H1 (cell line): Measurements from ENCODE around the gene RNMT. TPM values are rescaled to one million over a fixed set of nuclear protein-coding genes. Genes with fewer than 3 reads are reported as not detected.

Experiments used
- CTCF ChIA-PET: fragments of 300-600 bp; sonication (Branson Sonifier 250); formaldehyde crosslinking; loops from one replicate; lab custom pipeline; 2021; ENCODE audit not compliant: partially characterized antibody; lab: Charles Lee
- POLR2A ChIA-PET: fragments of 300-600 bp; sonication (Branson Sonifier 250); formaldehyde crosslinking; loops from one replicate; lab custom pipeline; 2021; ENCODE audit warnings: inconsistent platforms; ENCODE audit not compliant: partially characterized antibody; lab: Charles Lee
- DNase-seq, 2 experiments: peaks; one replicate each; pipeline versions ENCODE4 v3.0.0 to v3.0.0-alpha.2; 2010 to 2022; ENCODE audit warnings: low spot score in 2 of 2, low read depth in 1 of 2, mixed read lengths in 1 of 2
- FAIRE-seq: peaks from 2 replicates; lab custom pipeline; 2011; peaks lifted over from hg19 to GRCh38; lab: Jason Lieb, UNC
- H2AFZ ChIP-seq: 2 replicates; pipeline ENCODE4 v1.8.1; 2012; ENCODE audit warnings: low read length, inconsistent platforms
- H2AK5ac ChIP-seq: 2 replicates; pipeline ENCODE4 v1.6.1; 2013; ENCODE audit warnings: low read depth, low read length
- H2BK120ac ChIP-seq: replicated peaks from 2 replicates; pipeline ENCODE3; 2013; ENCODE audit warnings: low read depth, low read length, inconsistent platforms
- H2BK12ac ChIP-seq: 2 replicates; pipeline ENCODE4 v1.6.1; 2013; ENCODE audit warnings: low read depth, low read length
- H2BK15ac ChIP-seq: 2 replicates; pipeline ENCODE4 v1.6.1; 2013; ENCODE audit warnings: low read length
- H2BK20ac ChIP-seq: 2 replicates; pipeline ENCODE4 v1.6.1; 2013; ENCODE audit warnings: low read length
- H2BK5ac ChIP-seq: 2 replicates; pipeline ENCODE4 v1.6.1; 2013; ENCODE audit warnings: low read depth, low read length
- H3K14ac ChIP-seq: 2 replicates; pipeline ENCODE4 v1.6.1; 2013; ENCODE audit warnings: inconsistent platforms; ENCODE audit not compliant: insufficient read length
- H3K18ac ChIP-seq: 2 replicates; pipeline ENCODE4 v1.6.1; 2013; ENCODE audit warnings: low read length; ENCODE audit errors: extremely low read depth
- H3K23ac ChIP-seq: 2 replicates; pipeline ENCODE4 v1.6.1; 2013; ENCODE audit warnings: inconsistent platforms; ENCODE audit not compliant: insufficient read length
- H3K23me2 ChIP-seq: 2 replicates; pipeline ENCODE4 v1.6.1; 2013; ENCODE audit warnings: low read depth, low read length
- H3K27ac ChIP-seq: 2 replicates; pipeline ENCODE4 v1.6.1; 2011; ENCODE audit warnings: low read depth, low read length, inconsistent platforms
- H3K27me3 ChIP-seq, 4 experiments: replicated peaks in 1 of 4; 1 replicate in 1 of 4; 2 replicates in 3 of 4; pipeline versions ENCODE4 v1.6.1 to v1.8.1; 2011 to 2013; ENCODE audit warnings: low read length in 3 of 4, mild to moderate bottlenecking in 3 of 4, inconsistent platforms in 2 of 4, mixed read lengths in 2 of 4, moderate library complexity in 1 of 4; ENCODE audit not compliant: control insufficient read depth in 3 of 4, insufficient read depth in 3 of 4; ENCODE audit errors: extremely low read depth in 1 of 4
- H3K36me3 ChIP-seq, 4 experiments: 2 replicates each; pipeline versions ENCODE4 v1.6.1 to v1.8.1; 2011 to 2013; ENCODE audit warnings: mild to moderate bottlenecking in 4 of 4, low read length in 3 of 4, moderate library complexity in 2 of 4, control low read depth in 1 of 4, inconsistent platforms in 1 of 4; ENCODE audit not compliant: insufficient read depth in 4 of 4, control insufficient read depth in 2 of 4
- H3K4ac ChIP-seq: replicated peaks from 2 replicates; pipeline ENCODE3; 2013; ENCODE audit warnings: low read length, low read depth, mixed read lengths, inconsistent platforms; ENCODE audit not compliant: insufficient read length
- H3K4me1 ChIP-seq, 4 experiments: replicated peaks in 1 of 4; 1 replicate in 1 of 4; 2 replicates in 3 of 4; pipeline versions ENCODE4 v1.6.1 to v1.8.1; 2011 to 2013; ENCODE audit warnings: low read length in 3 of 4, inconsistent platforms in 2 of 4, mixed read lengths in 1 of 4; ENCODE audit not compliant: insufficient read depth in 4 of 4, control insufficient read depth in 3 of 4
- H3K4me2 ChIP-seq, 2 experiments: 2 replicates each; pipeline versions ENCODE4 v1.6.1 to v1.8.1; 2011 to 2013; ENCODE audit warnings: low read depth in 2 of 2, low read length in 2 of 2, control low read depth in 1 of 2, inconsistent platforms in 1 of 2, mild to moderate bottlenecking in 1 of 2; ENCODE audit not compliant: insufficient read depth in 1 of 2
- H3K4me3 ChIP-seq, 4 experiments: fragments of 200-600, 300-600 bp in 1 of 4; sonication (generic), shearing (Covaris generic), sonication (Bioruptor Twin) in 1 of 4; 2 replicates each; pipeline versions ENCODE4 v1.5.1 to v1.8.1; 2011 to 2016; ENCODE audit warnings: low read length in 4 of 4, low read depth in 3 of 4, control low read depth in 2 of 4, inconsistent platforms in 2 of 4, mild to moderate bottlenecking in 2 of 4, mixed read lengths in 1 of 4, moderate library complexity in 1 of 4; ENCODE audit not compliant: insufficient read depth in 2 of 4; ENCODE audit errors: extremely low read depth in 1 of 4
- H3K56ac ChIP-seq: replicated peaks from 2 replicates; pipeline ENCODE3; 2013; ENCODE audit warnings: low read depth, mild to moderate bottlenecking, mixed read lengths, low read length, inconsistent platforms; ENCODE audit not compliant: insufficient read length
- H3K79me1 ChIP-seq: 2 replicates; pipeline ENCODE4 v1.6.1; 2013; ENCODE audit warnings: low read depth, low read length, control low read depth
- H3K79me2 ChIP-seq, 2 experiments: 2 replicates each; pipeline versions ENCODE4 v1.6.1 to v1.8.1; 2012 to 2013; ENCODE audit warnings: low read length in 2 of 2, mild to moderate bottlenecking in 2 of 2, inconsistent platforms in 1 of 2; ENCODE audit not compliant: insufficient read depth in 2 of 2, control insufficient read depth in 1 of 2
- H3K9ac ChIP-seq, 4 experiments: replicated peaks in 1 of 4; 1 replicate in 1 of 4; 2 replicates in 3 of 4; pipeline versions ENCODE4 v1.6.1 to v1.8.1; 2011 to 2013; ENCODE audit warnings: low read depth in 3 of 4, low read length in 3 of 4, control low read depth in 2 of 4, mild to moderate bottlenecking in 2 of 4, moderate library complexity in 2 of 4, inconsistent platforms in 1 of 4; ENCODE audit errors: extremely low read depth in 1 of 4
- H3K9me3 ChIP-seq, 2 experiments: 2 replicates each; pipeline versions ENCODE4 v1.6.1 to v1.8.1; 2012 to 2013; ENCODE audit warnings: mild to moderate bottlenecking in 2 of 2, moderate library complexity in 2 of 2, control low read depth in 1 of 2, inconsistent platforms in 1 of 2, low read depth in 1 of 2, low read length in 1 of 2, mixed read lengths in 1 of 2; ENCODE audit not compliant: insufficient read depth in 2 of 2
- H4K20me1 ChIP-seq, 2 experiments: replicated peaks in 1 of 2; 2 replicates each; pipeline versions ENCODE3 to v1.8.1; 2011 to 2013; ENCODE audit warnings: inconsistent platforms in 2 of 2, low read length in 2 of 2, mild to moderate bottlenecking in 1 of 2; ENCODE audit not compliant: insufficient read depth in 2 of 2, control insufficient read depth in 1 of 2
- H4K5ac ChIP-seq: 2 replicates; pipeline ENCODE4 v1.6.1; 2013; ENCODE audit warnings: low read length, low read depth, mixed read lengths, inconsistent platforms; ENCODE audit not compliant: insufficient read length
- H4K8ac ChIP-seq: 2 replicates; pipeline ENCODE4 v1.8.0; 2013; ENCODE audit warnings: mild to moderate bottlenecking, moderate library complexity, low read length, inconsistent platforms; ENCODE audit not compliant: insufficient read depth; ENCODE audit errors: extremely low read depth
- H4K91ac ChIP-seq: replicated peaks from 2 replicates; pipeline ENCODE3; 2013; ENCODE audit warnings: low read length, mixed read lengths, inconsistent platforms; ENCODE audit not compliant: insufficient read length
- BACH1 ChIP-seq: IDR thresholded peaks from 2 replicates; pipeline ENCODE4 v1.6.1; 2012; ENCODE audit warnings: low read length, improper control_type of control experiment
- BCL11A ChIP-seq, 2 experiments: IDR thresholded peaks; one replicate each; pipeline ENCODE4 v1.6.1; 2011; ENCODE audit warnings: low read depth in 2 of 2, low read length in 2 of 2, mild to moderate bottlenecking in 2 of 2
- EGR1 ChIP-seq: IDR thresholded peaks from 2 replicates; pipeline ENCODE4 v1.6.1; 2011; ENCODE audit warnings: low read depth, low read length, borderline replicate concordance
- HDAC6 ChIP-seq: IDR thresholded peaks from one replicate; pipeline ENCODE4 v1.7.1; 2012; ENCODE audit warnings: low read depth, mild to moderate bottlenecking, inconsistent platforms, low read length, moderate library complexity
- JUND ChIP-seq: IDR thresholded peaks from 2 replicates; pipeline ENCODE4 v1.6.1; 2011; ENCODE audit warnings: mild to moderate bottlenecking, improper control_type of control experiment, low read length
- KDM4A ChIP-seq: IDR thresholded peaks from one replicate; pipeline ENCODE4 v1.7.1; 2012; ENCODE audit warnings: low read depth, mild to moderate bottlenecking, moderate library complexity, low read length, inconsistent platforms; ENCODE audit not compliant: severe bottlenecking
- KDM5A ChIP-seq: fragments of 200-600 bp; IDR thresholded peaks from 2 replicates; pipeline ENCODE4 v1.7.1; 2012; ENCODE audit warnings: mild to moderate bottlenecking, low read length, inconsistent platforms, mixed read lengths
- POU5F1 ChIP-seq: IDR thresholded peaks from 2 replicates; pipeline ENCODE4 v1.6.1; 2011; ENCODE audit warnings: low read depth, mild to moderate bottlenecking, low read length, moderate library complexity
- RAD21 ChIP-seq, 2 experiments: IDR thresholded peaks in 1 of 2; conservative IDR thresholded peaks in 1 of 2; 2 replicates each; pipeline ENCODE4 v1.6.1; 2011; ENCODE audit warnings: low read depth in 2 of 2, low read length in 2 of 2, improper control_type of control experiment in 1 of 2, inconsistent platforms in 1 of 2, mild to moderate bottlenecking in 1 of 2, moderate library complexity in 1 of 2
- RNF2 ChIP-seq: fragments of 200-900, 300-1000 bp; sonication (generic); IDR thresholded peaks from 2 replicates; pipeline ENCODE4 v1.7.1; 2016; ENCODE audit warnings: borderline replicate concordance, low read depth, mild to moderate bottlenecking, antibody characterized with exemption, low read length; ENCODE audit not compliant: poor library complexity, severe bottlenecking; ENCODE audit errors: missing control alignments
- SAP30 ChIP-seq: fragments of 300-600 bp; sonication (generic); IDR thresholded peaks from 2 replicates; pipeline ENCODE4 v1.7.1; 2012; ENCODE audit warnings: low read length, moderate library complexity, mild to moderate bottlenecking, inconsistent platforms; ENCODE audit not compliant: insufficient read depth, insufficient replicate concordance
- SP4 ChIP-seq: IDR thresholded peaks from 2 replicates; pipeline ENCODE4 v1.6.1; 2012; ENCODE audit warnings: low read length, inconsistent platforms
- TAF1 ChIP-seq: IDR thresholded peaks from 2 replicates; pipeline ENCODE4 v1.6.1; 2011; ENCODE audit warnings: mild to moderate bottlenecking, low read depth, low read length
- WGBS, 2 experiments: shearing (Covaris generic) in 1 of 2; methylation state at CpG; one replicate each; pipeline versions ENCODE4 v1.1.6 to v1.1.7; 2013 to 2015; ENCODE audit warnings: low lambda C conversion rate in 2 of 2, mixed read lengths in 2 of 2, inconsistent platforms in 1 of 2, low coverage in 1 of 2, missing lambda C conversion rate in 1 of 2; ENCODE audit not compliant: insufficient replicate concordance in 2 of 2, insufficient coverage in 1 of 2, insufficient read length in 1 of 2; ENCODE audit errors: extremely low coverage in 1 of 2, missing lambda C conversion rate in 1 of 2; 5-methylcytosine and 5-hydroxymethylcytosine counted together
- polyA plus RNA-seq, 7 experiments: library from polyadenylated mRNA; depleted of rRNA in 3 of 7; stranded (reverse) in 5 of 7; unstranded in 2 of 7; fragments of >200 nt in 5 of 7; fragments of 200-250 nt in 2 of 7; gene quantifications; 1 replicate in 5 of 7; 2 replicates in 1 of 7; 4 replicates in 1 of 7; pipeline versions ENCODE4 v1.2.1 to v1.2.3, GENCODE V29; 2011 to 2013; ENCODE audit warnings: missing spikeins in 2 of 7, mixed read lengths in 2 of 7
- total RNA-seq: library from RNA; stranded (reverse); fragmentation: NEBNext Ultra II Directional; extraction: Animal tissue kit (Norgen Biotek cat#: 25700); gene quantifications from 2 replicates; pipeline ENCODE4 v1.2.1, GENCODE V29; 2021

The RNMT gene
- total and polyA plus RNA-seq, 2 of the 8 experiments (the other 6 are each of a cell fraction or from before 2014, with no cell fraction given) = 25.3 to 63.5 TPM

DNA sequence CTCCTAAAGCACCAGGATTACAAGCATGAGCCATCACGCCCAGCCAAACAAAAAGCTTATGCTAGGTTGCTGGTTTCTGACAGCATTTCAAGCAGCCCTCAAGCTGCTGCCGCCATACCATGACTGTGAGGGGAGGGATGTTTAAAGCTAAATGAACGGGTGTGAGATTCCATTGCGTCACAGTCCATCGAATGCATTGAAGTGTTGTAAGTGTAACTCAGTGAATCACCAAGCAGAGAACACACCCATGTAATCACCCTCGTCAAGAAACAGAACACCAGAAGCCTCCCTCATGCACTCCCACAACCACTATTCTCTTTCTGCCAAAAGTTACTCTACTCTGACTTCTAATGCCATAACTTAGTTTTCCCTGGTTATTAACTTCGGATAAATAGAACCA lies 64.7 kb downstream of the RNMT start:
- no peak overlapping the region for H2AK5ac ChIP-seq
- H3K23ac ChIP-seq = no peak overlapping the region
- H4K5ac ChIP-seq = no peak overlapping the region
- TF ChIP-seq POU5F1 = no peak
- TF ChIP-seq RAD21 (IDR thresholded peaks at IDR 0.05 in 1 of 2, conservative IDR thresholded peaks at IDR 0.05 in 1 of 2; ENCODE audit: low read depth in 2 of 2, low read length in 2 of 2) = no peak
- TF ChIP-seq SP4 = no peak
- TF ChIP-seq JUND = no peak
- no peak for TF ChIP-seq KDM5A
- TF ChIP-seq BCL11A (IDR thresholded peaks at IDR 0.05; ENCODE audit: low read depth in 2 of 2, low read length in 2 of 2) = no peak
- no peak for TF ChIP-seq TAF1
- TF ChIP-seq EGR1 = no peak
- TF ChIP-seq HDAC6 = no peak
- TF ChIP-seq RNF2 = no peak
- no peak for TF ChIP-seq BACH1
- no peak for TF ChIP-seq SAP30
- TF ChIP-seq KDM4A = no peak
- H3K4ac ChIP-seq = no peak overlapping the region
- H3K9me3 ChIP-seq = no peaks in the 10 kb centered on the region
- no peaks in the 10 kb centered on the region for H3K36me3 ChIP-seq
- no peak overlapping the region for H2BK120ac ChIP-seq
- H3K9ac ChIP-seq = no peak overlapping the region
- CTCF ChIA-PET = no interaction called here
- H3K56ac ChIP-seq = no peak overlapping the region
- H3K4me3 ChIP-seq = no peak overlapping the region
- H2BK5ac ChIP-seq = no peak overlapping the region
- H2BK12ac ChIP-seq = no peak overlapping the region
- POLR2A ChIA-PET = no interaction called here
- H3K18ac ChIP-seq = no peak overlapping the region
- H2AFZ ChIP-seq = peak overlapping the region; percentile 55; the same call in 1 of the 2 replicates
- no peaks in the 10 kb centered on the region for H4K20me1 ChIP-seq
- H3K23me2 ChIP-seq = no peaks in the 10 kb centered on the region
- H3K27me3 ChIP-seq = no peaks in the 10 kb centered on the region
- no peak overlapping the region for H4K91ac ChIP-seq
- no peaks in the 10 kb centered on the region for H3K4me1 ChIP-seq
- no peak overlapping the region for H3K4me2 ChIP-seq
- FAIRE-seq = no peak
- H3K27ac ChIP-seq = no peak overlapping the region
- no peaks in the 10 kb centered on the region for H3K79me2 ChIP-seq
- no peak overlapping the region for H2BK15ac ChIP-seq
- no peaks in the 10 kb centered on the region for H3K79me1 ChIP-seq
- H2BK20ac ChIP-seq = no peak overlapping the region
- H4K8ac ChIP-seq = no peak overlapping the region
- H3K14ac ChIP-seq = no peak overlapping the region
- 89% methylated on average over 7 of the region's 7 CpGs; no CpG with 5 or more reads in 1 of the 2 experiments for WGBS, 2 experiments
- no peak for DNase-seq
